ENCODE results near the gene COPS4. TPM values are rescaled to one million over a fixed set of nuclear protein-coding genes. Genes with fewer than 3 reads are reported as not detected.

Gene COPS4
- total RNA-seq, 2 experiments from 2014 or later: 26.0 to 27.6 TPM

GRCh38 chr4:83109480-83110222 is 74.7 kb downstream of the COPS4 start:
- H3K9me3 ChIP-seq (ENCODE audit: control insufficient read depth in 1 of 2, insufficient read depth in 1 of 2, low read length in 2 of 2): no peaks in the 10 kb centered on the region
- DNase-seq: peak in 10 of 14 experiments; percentile 19 to 69 (median 34)
- POLR2A ChIA-PET: interaction anchor here (0.6 to 8.9 kb wide), 24 partner anchors 12 to 346 kb away, joined by 3 to 167 read pairs (median 5); partner anchors contain the start of genes COPS4, COQ2, HELQ and LIN54
- peak overlapping the region; percentile 44 to 65 for H3K27ac ChIP-seq (ENCODE audit: low read depth in 1 of 2, low read length in 2 of 2)
- Mint-ChIP-seq H3K4me3 (peak overlapping the region; percentile 96), H3K9me3 (no peaks in the 10 kb centered on the region), H3K4me1 (ENCODE audit: low read depth) (peaks cover 64% of the 10 kb centered on the region), H3K36me3 (ENCODE audit: low read depth) (peaks cover 86% of the 10 kb centered on the region), H3K27me3 (no peaks in the 10 kb centered on the region), H3K27ac (peak overlapping the region; percentile 89)
- H3K36me3 ChIP-seq (ENCODE audit: insufficient read depth, low read length): peaks cover 21% of the 10 kb centered on the region
- peaks cover 42% of the 10 kb centered on the region for H3K4me1 ChIP-seq (ENCODE audit: insufficient read depth, low read length)
- no peaks in the 10 kb centered on the region for H3K27me3 ChIP-seq (ENCODE audit: control insufficient read depth in 1 of 2, insufficient read depth in 2 of 2, low read length in 2 of 2)
- H3K4me3 ChIP-seq (ENCODE audit: low read length): peak overlapping the region; percentile 83
- no peak for TF ChIP-seq CTCF (IDR thresholded peaks at IDR 0.05)
- CTCF ChIA-PET: interaction anchor here (0.6 to 3.5 kb wide), 24 partner anchors 9 to 734 kb away, joined by 3 to 23 read pairs (median 4); partner anchors contain the start of gene COQ2
- intact Hi-C loops (cut with DNase I, micrococcal nuclease): loop anchor here (1.0 to 5.0 kb wide), 8 partner anchors 17 to 151 kb away; no protein-coding TSS in a partner anchor
- peak; percentile 9 for ATAC-seq (ENCODE audit: poor library complexity)

- ATAC-seq (ENCODE audit: poor library complexity) (peak; percentile 76), DNase-seq (peak; percentile 79 to 94 (median 86))
- Histone ChIP-seq H3K36me3 (ENCODE audit: insufficient read depth, low read length) (peaks cover 14% of the 10 kb centered on the region), H3K4me1 (ENCODE audit: insufficient read depth, low read length) (peaks cover 45% of the 10 kb centered on the region), H3K9me3 (ENCODE audit: control insufficient read depth in 1 of 2, insufficient read depth in 1 of 2, low read length in 2 of 2) (no peaks in the 10 kb centered on the region), H3K4me3 (ENCODE audit: low read length) (peak overlapping the region; percentile 83), H3K27ac (ENCODE audit: low read depth in 1 of 2, low read length in 2 of 2) (peak overlapping the region; percentile 44 to 65), H3K27me3 (ENCODE audit: control insufficient read depth in 1 of 2, insufficient read depth in 2 of 2, low read length in 2 of 2) (no peaks in the 10 kb centered on the region)
- Mint-ChIP-seq H3K36me3 (ENCODE audit: low read depth) (peaks cover 79% of the 10 kb centered on the region), H3K4me3 (peak overlapping the region; percentile 88), H3K4me1 (ENCODE audit: low read depth) (peaks cover 64% of the 10 kb centered on the region), H3K27ac (peak overlapping the region; percentile 89), H3K9me3 (no peaks in the 10 kb centered on the region), H3K27me3 (no peaks in the 10 kb centered on the region)
- CTCF ChIA-PET: interaction anchor here (0.6 to 3.5 kb wide), 23 partner anchors 9 to 735 kb away, joined by 3 to 23 read pairs (median 4); partner anchors contain the start of gene COQ2
- TF ChIP-seq CTCF (IDR thresholded peaks at IDR 0.05): peak; percentile 85
- intact Hi-C loops (cut with DNase I, micrococcal nuclease): loop anchor here (1.0 to 5.0 kb wide), 7 partner anchors 26 to 150 kb away; no protein-coding TSS in a partner anchor
- POLR2A ChIA-PET: interaction anchor here (0.6 to 8.9 kb wide), 23 partner anchors 10 to 345 kb away, joined by 3 to 167 read pairs (median 5); partner anchors contain the start of genes COPS4, COQ2, HELQ and LIN54
Observed at GRCh38 chr4:83110223-83110945, 75.4 kb downstream of the COPS4 start.

Measured in CD4-positive, alpha-beta T cell (primary cell).